ENCODE data around the gene PCYT1B. TPM values are rescaled to one million over a fixed set of nuclear protein-coding genes. Genes with fewer than 3 reads are reported as not detected.

Gene PCYT1B
- total RNA-seq, 1 experiment from 2014 or later, result 20.7 TPM

GRCh38 chrX:24658421-24658820 is 11.3 kb upstream of the PCYT1B start:
- ChIA-PET POLR2A (interaction anchor here (0.5 to 0.6 kb wide), 2 partner anchors 65 to 164 kb away, joined by 3 to 5 read pairs; no protein-coding TSS in a partner anchor), CTCF (interaction anchor here (0.5 to 0.8 kb wide), 2 partner anchors 13 to 48 kb away, joined by 3 to 5 read pairs; no protein-coding TSS in a partner anchor)
- TF ChIP-seq, protein P1, sequence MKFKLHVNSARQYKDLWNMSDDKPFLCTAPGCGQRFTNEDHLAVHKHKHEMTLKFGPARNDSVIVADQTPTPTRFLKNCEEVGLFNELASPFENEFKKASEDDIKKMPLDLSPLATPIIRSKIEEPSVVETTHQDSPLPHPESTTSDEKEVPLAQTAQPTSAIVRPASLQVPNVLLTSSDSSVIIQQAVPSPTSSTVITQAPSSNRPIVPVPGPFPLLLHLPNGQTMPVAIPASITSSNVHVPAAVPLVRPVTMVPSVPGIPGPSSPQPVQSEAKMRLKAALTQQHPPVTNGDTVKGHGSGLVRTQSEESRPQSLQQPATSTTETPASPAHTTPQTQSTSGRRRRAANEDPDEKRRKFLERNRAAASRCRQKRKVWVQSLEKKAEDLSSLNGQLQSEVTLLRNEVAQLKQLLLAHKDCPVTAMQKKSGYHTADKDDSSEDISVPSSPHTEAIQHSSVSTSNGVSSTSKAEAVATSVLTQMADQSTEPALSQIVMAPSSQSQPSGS (CRISPR knock-in tag; IDR thresholded peaks at IDR 0.05; ENCODE audit: borderline replicate concordance, low read depth), result no peak
- TF ChIP-seq ZNF232 (CRISPR knock-in tag; IDR thresholded peaks at IDR 0.05), result no peak
- TF ChIP-seq CREB1 (CRISPR knock-in tag; IDR thresholded peaks at IDR 0.05), result no peak
- no peak for TF ChIP-seq ZBTB43 (CRISPR knock-in tag; IDR thresholded peaks at IDR 0.05)
- TF ChIP-seq, protein P2, sequence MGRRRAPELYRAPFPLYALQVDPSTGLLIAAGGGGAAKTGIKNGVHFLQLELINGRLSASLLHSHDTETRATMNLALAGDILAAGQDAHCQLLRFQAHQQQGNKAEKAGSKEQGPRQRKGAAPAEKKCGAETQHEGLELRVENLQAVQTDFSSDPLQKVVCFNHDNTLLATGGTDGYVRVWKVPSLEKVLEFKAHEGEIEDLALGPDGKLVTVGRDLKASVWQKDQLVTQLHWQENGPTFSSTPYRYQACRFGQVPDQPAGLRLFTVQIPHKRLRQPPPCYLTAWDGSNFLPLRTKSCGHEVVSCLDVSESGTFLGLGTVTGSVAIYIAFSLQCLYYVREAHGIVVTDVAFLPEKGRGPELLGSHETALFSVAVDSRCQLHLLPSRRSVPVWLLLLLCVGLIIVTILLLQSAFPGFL (CRISPR knock-in tag; IDR thresholded peaks at IDR 0.05; ENCODE audit: borderline replicate concordance), result no peak
- no peak for TF ChIP-seq ZNF416 (CRISPR knock-in tag; IDR thresholded peaks at IDR 0.05)
- TF ChIP-seq AFF4 (CRISPR knock-in tag; IDR thresholded peaks at IDR 0.05; ENCODE audit: borderline replicate concordance), result no peak
- no peak for TF ChIP-seq SP1 (CRISPR knock-in tag; conservative IDR thresholded peaks at IDR 0.05)
- TF ChIP-seq NR3C1 (CRISPR knock-in tag; conservative IDR thresholded peaks at IDR 0.05; ENCODE audit: low read depth), result no peak
- no peak for TF ChIP-seq NFYB (CRISPR knock-in tag; conservative IDR thresholded peaks at IDR 0.05; ENCODE audit: low read depth)
- no peak for TF ChIP-seq ESRRA (CRISPR knock-in tag; IDR thresholded peaks at IDR 0.05; ENCODE audit: borderline replicate concordance)
- no peak for TF ChIP-seq GABPB1 (CRISPR knock-in tag; IDR thresholded peaks at IDR 0.05)
- no peak for TF ChIP-seq PRDM15 (CRISPR knock-in tag; IDR thresholded peaks at IDR 0.05)
- no peak for TF ChIP-seq FOXP1 (CRISPR knock-in tag; IDR thresholded peaks at IDR 0.05; ENCODE audit: borderline replicate concordance)
- no peak for TF ChIP-seq ZSCAN18 (CRISPR knock-in tag; IDR thresholded peaks at IDR 0.05)
- TF ChIP-seq SOX15 (CRISPR knock-in tag; IDR thresholded peaks at IDR 0.05), result no peak
- no peak for TF ChIP-seq CBFB (CRISPR knock-in tag; IDR thresholded peaks at IDR 0.05; ENCODE audit: low read depth)
- no peak for TF ChIP-seq ARID4B (CRISPR knock-in tag; IDR thresholded peaks at IDR 0.05; ENCODE audit: borderline replicate concordance)
- H3K4me3 Mint-ChIP-seq, result no peak overlapping the region
- H3K36me3 Mint-ChIP-seq, result no peaks in the 10 kb centered on the region
- ATAC-seq, result no peak
- no peaks in the 10 kb centered on the region for H3K27me3 Mint-ChIP-seq (ENCODE audit: low read depth)
- H3K27ac Mint-ChIP-seq, result no peak overlapping the region
- DNase-seq (ENCODE audit: low spot score), result no peak
- H3K4me1 Mint-ChIP-seq, result peaks cover 14% of the 10 kb centered on the region
- no peaks in the 10 kb centered on the region for H3K9me3 Mint-ChIP-seq

All from WTC11 (cell line).